ENCODE data around the gene DAPK1.

The DAPK1 gene

GRCh38 chr9:87708986-87709728 is 211.5 kb downstream of the DAPK1 start:
- no peak for DNase-seq (ENCODE audit: low read depth, low spot score)

DNA sequence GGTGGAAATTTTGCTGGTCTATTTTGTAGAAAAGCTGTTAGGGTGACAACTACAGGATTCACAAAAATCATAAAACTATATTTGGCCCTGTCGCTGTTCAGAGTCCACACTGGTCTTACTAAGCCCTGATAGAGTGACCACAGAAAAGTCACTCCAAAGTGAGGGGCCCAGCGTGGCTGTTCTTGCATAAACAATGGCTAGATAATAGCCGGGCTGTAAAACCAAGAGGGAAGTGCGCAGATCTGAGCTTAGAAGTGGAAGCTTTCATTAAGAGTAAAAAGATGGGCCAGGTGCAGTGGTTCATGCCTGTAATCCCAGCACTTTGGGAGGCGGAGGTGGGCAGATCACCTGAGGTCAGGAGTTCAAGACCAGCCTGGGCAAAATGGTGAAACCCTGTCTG is 212.8 kb downstream of the DAPK1 start:
- no peak for DNase-seq (ENCODE audit: low read depth, low spot score)

DNA sequence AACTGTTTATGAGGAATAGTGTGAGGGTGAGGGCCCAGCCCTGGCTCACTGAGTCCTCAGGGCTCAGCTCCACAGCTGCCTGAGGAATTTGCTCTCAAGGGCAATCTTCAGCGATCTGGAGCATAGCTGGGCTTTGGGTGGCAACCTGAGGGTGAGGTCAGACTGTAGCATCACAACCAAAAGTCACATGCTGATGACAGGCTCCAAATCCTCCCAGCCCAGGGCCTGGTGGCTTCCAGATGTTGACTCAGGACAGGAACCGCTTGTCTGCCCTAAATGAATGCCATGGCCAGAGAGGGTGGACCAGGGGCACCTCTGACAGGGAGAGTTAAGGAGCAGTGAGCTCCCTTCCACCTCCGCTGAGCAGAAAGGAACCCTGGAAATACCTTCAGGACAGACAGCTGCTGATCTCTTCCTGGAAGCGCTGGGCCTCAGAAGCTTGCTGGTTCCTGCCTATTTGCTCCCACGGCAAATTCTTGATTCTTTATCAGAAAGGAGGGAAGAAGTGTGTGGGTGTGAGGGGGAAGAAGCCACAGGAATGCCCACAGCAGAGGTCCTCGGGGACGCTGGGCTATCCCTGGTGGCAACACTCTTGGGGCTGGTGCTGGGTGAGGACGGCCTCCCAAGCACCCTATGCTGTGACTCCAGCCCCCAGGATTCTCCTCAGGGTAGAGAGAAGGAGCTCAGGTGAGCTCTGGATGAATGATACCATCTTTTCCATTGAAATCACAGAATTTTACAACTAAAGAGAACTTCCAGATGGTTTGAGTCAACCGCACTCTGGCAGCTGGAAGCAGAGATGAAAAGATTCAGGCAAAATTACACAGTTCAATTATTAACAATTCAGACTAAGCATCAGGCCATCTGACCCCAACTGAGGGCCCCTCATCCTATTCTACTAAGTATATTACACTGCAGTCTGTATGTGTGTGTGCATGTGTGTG is 214.5 kb downstream of the DAPK1 start:
- peak; percentile 62 for DNase-seq (ENCODE audit: low read depth, low spot score)

GRCh38 chr9:87712801-87713277 is 215.2 kb downstream of the DAPK1 start:
- DNase-seq (ENCODE audit: low read depth, low spot score), result no peak

GRCh38 chr9:87713278-87713987 is 215.8 kb downstream of the DAPK1 start:
- peak; percentile 77 for DNase-seq (ENCODE audit: low read depth, low spot score)

DNA sequence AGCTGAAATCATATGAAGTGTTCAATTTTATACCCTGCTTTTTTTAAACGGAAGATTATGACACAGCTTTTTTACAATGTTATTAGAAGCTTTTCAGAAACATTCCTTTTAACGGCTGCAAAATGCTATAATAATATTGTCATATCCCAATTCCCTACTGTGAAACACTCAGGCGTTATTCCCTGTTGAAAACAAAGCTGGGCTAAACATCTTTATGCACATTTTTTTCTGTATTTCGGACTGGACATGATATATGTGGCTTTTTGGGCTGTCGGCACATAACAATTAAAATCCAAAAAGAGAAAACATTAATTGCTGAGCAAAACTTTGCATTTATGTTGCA is 216.3 kb downstream of the DAPK1 start:
- no peak for DNase-seq (ENCODE audit: low read depth, low spot score)

- peak; percentile 53 for DNase-seq (ENCODE audit: low read depth, low spot score)
Measured at GRCh38 chr9:87714819-87715218, 217.2 kb downstream of the DAPK1 start.

GRCh38 chr9:87716141-87716540 is 218.5 kb downstream of the DAPK1 start:
- no peak for DNase-seq (ENCODE audit: low read depth, low spot score)

- DNase-seq (ENCODE audit: low read depth, low spot score), result no peak
Measured at GRCh38 chr9:87717456-87717855, 219.8 kb downstream of the DAPK1 start.

- no peak for DNase-seq (ENCODE audit: low read depth, low spot score)
Measured at GRCh38 chr9:87718231-87718630, 220.6 kb downstream of the DAPK1 start.

DNA sequence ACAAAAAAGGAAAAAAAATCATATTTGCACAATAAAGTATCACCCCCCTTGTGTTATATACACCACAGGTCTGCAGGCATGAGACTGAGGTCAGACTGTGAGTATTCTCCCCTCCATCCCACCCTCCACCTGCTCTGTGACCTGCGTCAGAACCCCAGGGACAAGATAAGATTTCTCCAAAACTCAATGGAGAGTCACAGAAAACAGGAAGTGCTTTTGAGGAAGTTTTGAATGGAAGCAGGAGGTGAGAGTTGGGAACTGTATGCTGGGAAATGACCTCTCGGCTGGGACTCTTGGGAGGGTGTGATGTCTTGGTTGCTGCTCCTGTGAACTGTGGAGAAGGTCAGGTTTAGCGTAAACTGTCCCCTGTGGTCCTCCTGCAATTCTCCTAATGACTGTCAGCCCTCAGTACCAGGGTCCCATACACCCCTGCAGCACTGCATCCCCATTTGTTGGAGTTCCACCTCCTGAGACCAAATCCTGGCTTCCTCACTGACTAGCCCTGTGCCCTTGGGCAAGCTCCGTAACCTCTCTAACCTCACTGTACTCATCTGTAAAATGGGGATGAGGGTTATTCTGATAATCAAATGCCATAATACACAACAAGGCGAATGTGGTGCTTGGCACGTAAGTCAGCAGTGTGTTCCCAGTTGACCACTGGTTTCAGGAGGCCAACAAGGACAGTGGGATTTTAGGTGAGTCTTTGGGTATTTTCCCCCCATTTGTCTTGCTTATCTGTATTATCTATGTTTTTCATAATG is 221.4 kb downstream of the DAPK1 start:
- DNase-seq (ENCODE audit: low read depth, low spot score), result no peak

GRCh38 chr9:87720173-87720572 is 222.5 kb downstream of the DAPK1 start:
- no peak for DNase-seq (ENCODE audit: low read depth, low spot score)

- DNase-seq (ENCODE audit: low read depth, low spot score), result no peak
Measured at GRCh38 chr9:87722393-87723088, 224.9 kb downstream of the DAPK1 start.

DNA sequence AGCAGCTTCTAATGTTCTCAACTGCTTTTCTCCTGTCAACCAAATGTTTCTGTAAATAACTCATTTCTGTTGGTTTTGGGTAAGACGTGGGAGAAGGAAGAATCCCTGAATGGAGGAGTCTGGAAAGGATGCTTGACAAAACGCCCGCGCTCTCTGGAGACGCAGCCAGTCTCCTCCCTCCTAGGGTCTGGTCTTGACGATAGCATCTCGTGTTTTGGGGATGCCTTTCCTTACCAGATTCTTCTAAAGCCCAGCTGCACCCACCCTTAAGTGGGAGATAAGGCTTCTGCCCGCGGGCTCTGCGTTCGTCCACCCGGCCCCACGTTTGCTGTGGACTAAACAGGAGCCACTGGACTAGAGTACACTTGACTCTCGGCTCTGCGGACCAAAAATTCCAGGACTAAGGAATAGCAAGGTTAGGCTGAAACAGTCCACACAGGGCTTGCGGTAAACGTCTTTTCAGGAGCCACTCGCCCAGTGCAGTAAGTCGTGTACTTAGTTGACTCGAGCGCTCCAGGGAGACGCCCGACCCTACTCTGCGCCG is 227.8 kb downstream of the DAPK1 start:
- no peak for DNase-seq (ENCODE audit: low read depth, low spot score)

DNA sequence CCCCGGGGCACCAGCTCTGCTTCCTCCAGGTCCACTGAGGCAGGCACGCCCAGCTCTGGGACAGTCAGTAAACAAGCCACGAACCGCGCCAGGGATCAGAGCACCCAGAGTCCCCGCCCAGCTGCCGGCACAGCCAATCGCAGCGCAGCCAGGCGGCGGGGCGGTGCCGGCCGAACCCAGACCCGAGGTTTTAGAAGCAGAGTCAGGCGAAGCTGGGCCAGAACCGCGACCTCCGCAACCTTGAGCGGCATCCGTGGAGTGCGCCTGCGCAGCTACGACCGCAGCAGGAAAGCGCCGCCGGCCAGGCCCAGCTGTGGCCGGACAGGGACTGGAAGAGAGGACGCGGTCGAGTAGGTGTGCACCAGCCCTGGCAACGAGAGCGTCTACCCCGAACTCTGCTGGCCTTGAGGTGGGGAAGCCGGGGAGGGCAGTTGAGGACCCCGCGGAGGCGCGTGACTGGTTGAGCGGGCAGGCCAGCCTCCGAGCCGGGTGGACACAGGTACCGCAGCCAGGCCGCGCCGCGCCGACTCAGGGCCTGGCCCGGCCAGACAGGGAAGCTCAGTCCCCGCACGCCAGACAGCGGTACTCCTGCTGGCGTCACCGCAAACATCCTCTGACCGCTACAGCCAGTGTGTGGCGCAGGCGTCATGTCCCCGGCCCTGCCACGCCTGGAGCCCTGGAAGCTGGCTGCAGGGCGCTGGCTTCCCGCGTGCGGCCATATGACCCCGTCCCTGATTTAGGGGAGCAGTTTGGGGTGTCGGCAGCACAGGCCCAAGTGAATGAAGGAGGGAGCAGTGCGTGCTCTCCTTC is 228.4 kb downstream of the DAPK1 start, which contains the start of gene CTSL:
TSS of gene CTSL (plus strand) at position 220 of the 810 bp plus-strand sequence. CDS start 1,485 bp downstream, outside the sequence.
- DNase-seq (ENCODE audit: low read depth, low spot score), result peak; percentile 89

DNA sequence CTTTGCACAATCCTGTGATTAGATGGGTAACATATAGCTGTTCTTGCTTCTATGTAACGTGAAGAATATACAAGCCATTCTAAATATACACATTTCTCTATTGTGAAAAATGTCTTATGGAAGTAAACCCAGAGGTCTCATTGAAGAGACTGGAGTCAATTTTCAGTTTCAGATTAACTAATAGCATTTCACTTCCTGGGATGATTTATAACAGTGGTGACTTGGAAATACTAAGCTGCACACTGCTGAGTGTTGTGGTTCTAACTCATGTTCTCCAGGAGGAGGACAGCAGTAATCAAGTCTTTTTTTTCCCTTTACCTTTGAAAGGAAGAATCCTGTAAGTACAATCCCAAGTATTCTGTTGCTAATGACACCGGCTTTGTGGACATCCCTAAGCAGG is 231.6 kb downstream of the DAPK1 start:
- no peak for DNase-seq (ENCODE audit: low read depth, low spot score)

GRCh38 chr9:87731321-87731720 is 233.7 kb downstream of the DAPK1 start:
- DNase-seq (ENCODE audit: low read depth, low spot score), result no peak

GRCh38 chr9:87732344-87732743 is 234.7 kb downstream of the DAPK1 start:
- DNase-seq (ENCODE audit: low read depth, low spot score), result no peak

GRCh38 chr9:87732756-87733155 is 235.1 kb downstream of the DAPK1 start:
- no peak for DNase-seq (ENCODE audit: low read depth, low spot score)
